Erythroblast (primary cell): Measurements from ENCODE around the gene E2F4.

Experiments used
- GATA1 ChIP-seq: IDR thresholded peaks from 2 replicates; pipeline ENCODE4 v1.6.1; 2011; ENCODE audit warnings: low read depth, mild to moderate bottlenecking, control low read depth, low read length, moderate library complexity
- POLR2A ChIP-seq: IDR thresholded peaks from 2 replicates; pipeline ENCODE4 v1.6.1; 2011; ENCODE audit warnings: mild to moderate bottlenecking, low read length

- TF ChIP-seq POLR2A (no peak), GATA1 (no peak)
These were observed 20.8 kb downstream of the E2F4 start for GRCh38 chr16:67212766-67213165.
